ENCODE data around the gene GRK4.
A peak's percentile ranks its signal among the peaks of the same experiment; 100 is the strongest.

Gene GRK4

GRCh38 chr4:3069661-3070199, 106.4 kb downstream of the GRK4 start:
- H3K4me3 ChIP-seq (ENCODE audit: low read depth, low read length) = no peak overlapping the region
- TF ChIP-seq CTCF (IDR thresholded peaks at IDR 0.05; ENCODE audit: borderline replicate concordance, insufficient read depth, low read depth, low read length) = no peak

- no peak for TF ChIP-seq CTCF (IDR thresholded peaks at IDR 0.05; ENCODE audit: borderline replicate concordance, insufficient read depth, low read depth, low read length)
- H3K4me3 ChIP-seq (ENCODE audit: low read depth, low read length) = no peak overlapping the region
Measured at GRCh38 chr4:3070709-3071500, 107.5 kb downstream of the GRK4 start.

GRCh38 chr4:3071811-3072210, 108.4 kb downstream of the GRK4 start:
- TF ChIP-seq CTCF (IDR thresholded peaks at IDR 0.05; ENCODE audit: borderline replicate concordance, insufficient read depth, low read depth, low read length) = no peak
- H3K4me3 ChIP-seq (ENCODE audit: low read depth, low read length) = no peak overlapping the region

GRCh38 chr4:3073158-3074077, 110.0 kb downstream of the GRK4 start:
- TF ChIP-seq CTCF (IDR thresholded peaks at IDR 0.05; ENCODE audit: borderline replicate concordance, insufficient read depth, low read depth, low read length) = peak; percentile 20; the same call in 1 of the 2 replicates
- H3K4me3 ChIP-seq (ENCODE audit: low read depth, low read length) = peak overlapping the region; percentile 79

- H3K4me3 ChIP-seq (ENCODE audit: low read depth, low read length) = peak within 1 kb of the TSS; percentile 93
- TF ChIP-seq CTCF (IDR thresholded peaks at IDR 0.05; ENCODE audit: borderline replicate concordance, insufficient read depth, low read depth, low read length) = no peak
Measured at GRCh38 chr4:3074078-3074845, 110.9 kb downstream of the GRK4 start, which contains the start of the genes HTT and HTT-AS. TSS of gene HTT (plus strand) at chr4:3074681. CDS start at chr4:3074826, 145 bp downstream. TSS of gene HTT-AS (minus strand) at chr4:3074538.

- TF ChIP-seq CTCF (IDR thresholded peaks at IDR 0.05; ENCODE audit: borderline replicate concordance, insufficient read depth, low read depth, low read length) = no peak
- peak overlapping the region; percentile 93 for H3K4me3 ChIP-seq (ENCODE audit: low read depth, low read length)
Measured at GRCh38 chr4:3074846-3075651, 111.7 kb downstream of the GRK4 start.

Data from GM12875 (cell line).